SK-N-SH treated with all-trans-retinoic acid at 6 μM for 48 hours (cell line): ENCODE measurements around the gene COBL.

Experiments
- ATAC-seq: fragments of 200-7000 bp; cut with Tn5 transposase; 3 replicates; pipeline ENCODE4 v1.9.1; 2020; ENCODE audit warnings: mild to moderate bottlenecking, moderate library complexity
- ARNTL ChIP-seq: fragments of 450-650 bp; formaldehyde crosslinking; IDR thresholded peaks from 2 replicates; pipeline ENCODE4 v1.5.0; 2020; ENCODE audit warnings: low read depth, mild to moderate bottlenecking, moderate library complexity, borderline replicate concordance
- BACH2 ChIP-seq: fragments of 250-450 bp; sonication (Bioruptor Pico); IDR thresholded peaks from 2 replicates; pipeline ENCODE4 v1.9.0; 2021; ENCODE audit warnings: mild to moderate bottlenecking, borderline replicate concordance
- CSDC2 ChIP-seq: fragments of 250-450 bp; sonication (Bioruptor Pico); IDR thresholded peaks from 2 replicates; pipeline ENCODE4 v1.5.0; 2020; ENCODE audit warnings: mild to moderate bottlenecking, moderate library complexity
- ESRRG ChIP-seq: fragments of 250-450 bp; sonication (Bioruptor Pico); IDR thresholded peaks from 2 replicates; pipeline ENCODE4 v1.6.1; 2021; ENCODE audit warnings: mild to moderate bottlenecking
- GLIS3 ChIP-seq: fragments of 250-450 bp; sonication (Bioruptor Pico); IDR thresholded peaks from 2 replicates; pipeline ENCODE4 v1.5.0; 2020; ENCODE audit warnings: mild to moderate bottlenecking, moderate library complexity
- ISL1 ChIP-seq: fragments of 250-450 bp; sonication (Bioruptor Pico); IDR thresholded peaks from 2 replicates; pipeline ENCODE4 v2.1.2; 2022; ENCODE audit warnings: mild to moderate bottlenecking, moderate library complexity
- OSR1 ChIP-seq: fragments of 250-450 bp; sonication (Bioruptor Pico); IDR thresholded peaks from 2 replicates; pipeline ENCODE4 v1.8.0; 2022; ENCODE audit warnings: moderate library complexity, mild to moderate bottlenecking, inconsistent platforms
- SNAI2 ChIP-seq: fragments of 250-450 bp; sonication (Bioruptor Pico); IDR thresholded peaks from 2 replicates; pipeline ENCODE4 v1.5.0; 2020; ENCODE audit warnings: mild to moderate bottlenecking, moderate library complexity
- TCF4 ChIP-seq: fragments of 250-450 bp; sonication (Bioruptor Pico); IDR thresholded peaks from 2 replicates; pipeline ENCODE4 v1.8.0; 2021; ENCODE audit warnings: mild to moderate bottlenecking, moderate library complexity, borderline replicate concordance
- TOX ChIP-seq: fragments of 250-450 bp; sonication (Bioruptor Pico); IDR thresholded peaks from 2 replicates; pipeline ENCODE4 v1.8.0; 2021; ENCODE audit warnings: mild to moderate bottlenecking, moderate library complexity, borderline replicate concordance
- ZC3H10 ChIP-seq: fragments of 250-450 bp; sonication (Bioruptor Pico); IDR thresholded peaks from 2 replicates; pipeline ENCODE4 v1.5.1; 2021; ENCODE audit warnings: mild to moderate bottlenecking, moderate library complexity
- ZFP30 ChIP-seq: fragments of 450-650 bp; formaldehyde crosslinking; IDR thresholded peaks from 2 replicates; pipeline ENCODE4 v1.5.0; 2022; ENCODE audit warnings: mild to moderate bottlenecking, moderate library complexity
- ZNF565 ChIP-seq: fragments of 450-650 bp; formaldehyde crosslinking; conservative IDR thresholded peaks from 2 replicates; pipeline ENCODE4 v1.5.0; 2020; ENCODE audit warnings: low read depth, mild to moderate bottlenecking, moderate library complexity
- ZNF70 ChIP-seq: fragments of 450-650 bp; formaldehyde crosslinking; IDR thresholded peaks from 2 replicates; pipeline ENCODE4 v1.5.0; 2020; ENCODE audit warnings: mild to moderate bottlenecking, moderate library complexity
- ZNF8 ChIP-seq: fragments of 450-650 bp; formaldehyde crosslinking; IDR thresholded peaks from 2 replicates; pipeline ENCODE4 v1.5.0; 2020; ENCODE audit warnings: mild to moderate bottlenecking, moderate library complexity
- TF ChIP-seq, protein P1 (sequence below): fragments of 250-450 bp; sonication (Bioruptor Pico); IDR thresholded peaks from 2 replicates; pipeline ENCODE4 v1.5.0; 2020; ENCODE audit warnings: mild to moderate bottlenecking, moderate library complexity
- TF ChIP-seq, protein P2 (sequence below): fragments of 250-450 bp; sonication (Bioruptor Pico); IDR thresholded peaks from 2 replicates; pipeline ENCODE4 v1.8.0; 2021; ENCODE audit warnings: low read depth, mild to moderate bottlenecking, moderate library complexity, borderline replicate concordance
- TF ChIP-seq, protein P3 (sequence below): fragments of 250-450 bp; sonication (Bioruptor Pico); IDR thresholded peaks from 2 replicates; pipeline ENCODE4 v1.5.1; 2020; ENCODE audit warnings: low read depth, mild to moderate bottlenecking, moderate library complexity
- TF ChIP-seq, protein P4 (sequence below): fragments of 250-450 bp; sonication (Bioruptor Pico); IDR thresholded peaks from 2 replicates; pipeline ENCODE4 v1.8.0; 2020; ENCODE audit warnings: mild to moderate bottlenecking, moderate library complexity, borderline replicate concordance
- TF ChIP-seq, protein P5 (sequence below): fragments of 250-450 bp; sonication (Bioruptor Pico); IDR thresholded peaks from 2 replicates; pipeline ENCODE4 v1.5.1; 2021; ENCODE audit warnings: mild to moderate bottlenecking, moderate library complexity

The COBL gene

DNA sequence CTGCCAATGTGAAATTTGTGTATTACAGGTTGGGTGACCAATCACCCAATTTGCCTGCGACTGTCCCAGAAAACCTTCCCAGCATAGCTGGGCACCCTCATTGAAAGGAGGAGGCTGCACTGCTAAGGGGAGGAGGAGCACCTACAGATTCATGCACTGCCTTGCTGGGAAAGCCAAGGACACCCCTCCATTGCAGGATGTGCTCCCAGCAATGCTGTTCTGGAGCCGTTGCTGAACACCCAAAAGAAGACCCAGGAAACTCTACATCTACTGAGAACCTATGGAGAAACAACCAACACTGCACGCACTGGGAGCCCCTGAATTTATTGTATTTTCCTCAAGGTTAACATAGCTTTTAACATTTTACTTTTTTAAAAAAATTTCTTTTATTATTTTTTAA lies 295.7 kb downstream of the COBL start:
- TF ChIP-seq, protein P1, sequence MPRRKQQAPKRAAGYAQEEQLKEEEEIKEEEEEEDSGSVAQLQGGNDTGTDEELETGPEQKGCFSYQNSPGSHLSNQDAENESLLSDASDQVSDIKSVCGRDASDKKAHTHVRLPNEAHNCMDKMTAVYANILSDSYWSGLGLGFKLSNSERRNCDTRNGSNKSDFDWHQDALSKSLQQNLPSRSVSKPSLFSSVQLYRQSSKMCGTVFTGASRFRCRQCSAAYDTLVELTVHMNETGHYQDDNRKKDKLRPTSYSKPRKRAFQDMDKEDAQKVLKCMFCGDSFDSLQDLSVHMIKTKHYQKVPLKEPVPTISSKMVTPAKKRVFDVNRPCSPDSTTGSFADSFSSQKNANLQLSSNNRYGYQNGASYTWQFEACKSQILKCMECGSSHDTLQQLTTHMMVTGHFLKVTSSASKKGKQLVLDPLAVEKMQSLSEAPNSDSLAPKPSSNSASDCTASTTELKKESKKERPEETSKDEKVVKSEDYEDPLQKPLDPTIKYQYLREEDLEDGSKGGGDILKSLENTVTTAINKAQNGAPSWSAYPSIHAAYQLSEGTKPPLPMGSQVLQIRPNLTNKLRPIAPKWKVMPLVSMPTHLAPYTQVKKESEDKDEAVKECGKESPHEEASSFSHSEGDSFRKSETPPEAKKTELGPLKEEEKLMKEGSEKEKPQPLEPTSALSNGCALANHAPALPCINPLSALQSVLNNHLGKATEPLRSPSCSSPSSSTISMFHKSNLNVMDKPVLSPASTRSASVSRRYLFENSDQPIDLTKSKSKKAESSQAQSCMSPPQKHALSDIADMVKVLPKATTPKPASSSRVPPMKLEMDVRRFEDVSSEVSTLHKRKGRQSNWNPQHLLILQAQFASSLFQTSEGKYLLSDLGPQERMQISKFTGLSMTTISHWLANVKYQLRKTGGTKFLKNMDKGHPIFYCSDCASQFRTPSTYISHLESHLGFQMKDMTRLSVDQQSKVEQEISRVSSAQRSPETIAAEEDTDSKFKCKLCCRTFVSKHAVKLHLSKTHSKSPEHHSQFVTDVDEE (CRISPR knock-in tag) = no peak
- TF ChIP-seq, protein P2, sequence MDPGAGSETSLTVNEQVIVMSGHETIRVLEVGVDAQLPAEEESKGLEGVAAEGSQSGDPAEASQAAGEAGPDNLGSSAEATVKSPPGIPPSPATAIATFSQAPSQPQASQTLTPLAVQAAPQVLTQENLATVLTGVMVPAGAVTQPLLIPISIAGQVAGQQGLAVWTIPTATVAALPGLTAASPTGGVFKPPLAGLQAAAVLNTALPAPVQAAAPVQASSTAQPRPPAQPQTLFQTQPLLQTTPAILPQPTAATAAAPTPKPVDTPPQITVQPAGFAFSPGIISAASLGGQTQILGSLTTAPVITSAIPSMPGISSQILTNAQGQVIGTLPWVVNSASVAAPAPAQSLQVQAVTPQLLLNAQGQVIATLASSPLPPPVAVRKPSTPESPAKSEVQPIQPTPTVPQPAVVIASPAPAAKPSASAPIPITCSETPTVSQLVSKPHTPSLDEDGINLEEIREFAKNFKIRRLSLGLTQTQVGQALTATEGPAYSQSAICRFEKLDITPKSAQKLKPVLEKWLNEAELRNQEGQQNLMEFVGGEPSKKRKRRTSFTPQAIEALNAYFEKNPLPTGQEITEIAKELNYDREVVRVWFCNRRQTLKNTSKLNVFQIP (CRISPR knock-in tag) = no peak
- ATAC-seq = no peak

DNA sequence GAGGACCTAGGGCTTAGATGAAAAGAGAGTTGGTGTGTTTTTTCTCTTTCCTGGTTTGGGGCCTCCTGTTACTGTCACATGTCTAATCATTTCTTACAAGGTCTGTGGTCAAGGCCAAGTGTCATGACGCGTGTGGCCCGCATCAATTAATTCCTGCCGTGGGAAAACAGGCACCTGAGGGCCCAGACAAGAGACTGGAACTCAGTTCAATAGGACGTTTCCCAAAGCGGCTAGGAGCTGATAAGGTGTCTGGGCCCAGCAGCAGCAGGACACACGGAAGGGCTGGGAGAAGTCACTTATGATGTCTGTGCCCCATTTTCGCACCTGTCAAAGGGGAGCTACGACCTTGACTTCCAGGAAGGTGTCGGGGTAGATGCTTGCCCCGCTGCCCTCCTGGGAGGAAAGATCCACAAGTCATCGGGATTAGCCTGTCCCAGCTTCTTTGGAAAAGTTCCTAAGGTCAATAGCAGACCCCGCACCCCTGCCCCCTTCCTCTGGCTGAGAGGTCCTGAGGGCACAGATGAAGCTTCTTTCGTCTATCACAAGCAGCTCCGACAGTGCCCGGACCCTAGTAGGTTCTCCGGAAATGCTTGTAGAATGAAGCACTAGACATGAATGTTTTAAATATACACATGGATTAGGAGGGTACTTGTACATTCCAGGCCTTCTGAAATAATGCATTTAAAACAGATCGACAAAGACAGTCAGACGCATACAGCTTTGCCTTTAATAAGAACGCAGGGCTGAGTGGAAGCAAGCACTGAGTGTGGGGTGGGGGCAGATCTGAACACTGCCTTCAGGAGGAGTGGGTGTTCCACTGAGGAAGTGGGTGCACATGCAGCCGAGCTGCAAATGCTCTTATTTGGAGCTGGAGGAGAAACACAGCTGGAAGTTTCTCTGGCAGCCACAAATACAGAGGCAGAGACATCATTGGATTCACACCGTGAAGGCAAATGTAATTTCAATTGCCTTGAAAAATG lies 296.4 kb downstream of the COBL start:
- TF ChIP-seq ZNF8 (CRISPR knock-in tag) (no peak), ARNTL (CRISPR knock-in tag) (no peak), TCF4 (CRISPR knock-in tag) (no peak), CSDC2 (CRISPR knock-in tag) (no peak), GLIS3 (no peak), ZNF565 (CRISPR knock-in tag) (no peak), ESRRG (CRISPR knock-in tag) (no peak), BACH2 (no peak), SNAI2 (no peak), ZC3H10 (CRISPR knock-in tag) (no peak), ZFP30 (no peak), ISL1 (CRISPR knock-in tag) (no peak), OSR1 (no peak), ZNF70 (CRISPR knock-in tag) (no peak), TOX (no peak)
- TF ChIP-seq, protein P3, sequence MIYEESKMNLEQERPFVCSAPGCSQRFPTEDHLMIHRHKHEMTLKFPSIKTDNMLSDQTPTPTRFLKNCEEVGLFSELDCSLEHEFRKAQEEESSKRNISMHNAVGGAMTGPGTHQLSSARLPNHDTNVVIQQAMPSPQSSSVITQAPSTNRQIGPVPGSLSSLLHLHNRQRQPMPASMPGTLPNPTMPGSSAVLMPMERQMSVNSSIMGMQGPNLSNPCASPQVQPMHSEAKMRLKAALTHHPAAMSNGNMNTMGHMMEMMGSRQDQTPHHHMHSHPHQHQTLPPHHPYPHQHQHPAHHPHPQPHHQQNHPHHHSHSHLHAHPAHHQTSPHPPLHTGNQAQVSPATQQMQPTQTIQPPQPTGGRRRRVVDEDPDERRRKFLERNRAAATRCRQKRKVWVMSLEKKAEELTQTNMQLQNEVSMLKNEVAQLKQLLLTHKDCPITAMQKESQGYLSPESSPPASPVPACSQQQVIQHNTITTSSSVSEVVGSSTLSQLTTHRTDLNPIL = no peak
- TF ChIP-seq, protein P1 (CRISPR knock-in tag) = no peak
- TF ChIP-seq, protein P2 (CRISPR knock-in tag) = no peak
- TF ChIP-seq, protein P4, sequence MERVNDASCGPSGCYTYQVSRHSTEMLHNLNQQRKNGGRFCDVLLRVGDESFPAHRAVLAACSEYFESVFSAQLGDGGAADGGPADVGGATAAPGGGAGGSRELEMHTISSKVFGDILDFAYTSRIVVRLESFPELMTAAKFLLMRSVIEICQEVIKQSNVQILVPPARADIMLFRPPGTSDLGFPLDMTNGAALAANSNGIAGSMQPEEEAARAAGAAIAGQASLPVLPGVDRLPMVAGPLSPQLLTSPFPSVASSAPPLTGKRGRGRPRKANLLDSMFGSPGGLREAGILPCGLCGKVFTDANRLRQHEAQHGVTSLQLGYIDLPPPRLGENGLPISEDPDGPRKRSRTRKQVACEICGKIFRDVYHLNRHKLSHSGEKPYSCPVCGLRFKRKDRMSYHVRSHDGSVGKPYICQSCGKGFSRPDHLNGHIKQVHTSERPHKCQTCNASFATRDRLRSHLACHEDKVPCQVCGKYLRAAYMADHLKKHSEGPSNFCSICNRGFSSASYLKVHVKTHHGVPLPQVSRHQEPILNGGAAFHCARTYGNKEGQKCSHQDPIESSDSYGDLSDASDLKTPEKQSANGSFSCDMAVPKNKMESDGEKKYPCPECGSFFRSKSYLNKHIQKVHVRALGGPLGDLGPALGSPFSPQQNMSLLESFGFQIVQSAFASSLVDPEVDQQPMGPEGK (CRISPR knock-in tag) = no peak
- TF ChIP-seq, protein P5, sequence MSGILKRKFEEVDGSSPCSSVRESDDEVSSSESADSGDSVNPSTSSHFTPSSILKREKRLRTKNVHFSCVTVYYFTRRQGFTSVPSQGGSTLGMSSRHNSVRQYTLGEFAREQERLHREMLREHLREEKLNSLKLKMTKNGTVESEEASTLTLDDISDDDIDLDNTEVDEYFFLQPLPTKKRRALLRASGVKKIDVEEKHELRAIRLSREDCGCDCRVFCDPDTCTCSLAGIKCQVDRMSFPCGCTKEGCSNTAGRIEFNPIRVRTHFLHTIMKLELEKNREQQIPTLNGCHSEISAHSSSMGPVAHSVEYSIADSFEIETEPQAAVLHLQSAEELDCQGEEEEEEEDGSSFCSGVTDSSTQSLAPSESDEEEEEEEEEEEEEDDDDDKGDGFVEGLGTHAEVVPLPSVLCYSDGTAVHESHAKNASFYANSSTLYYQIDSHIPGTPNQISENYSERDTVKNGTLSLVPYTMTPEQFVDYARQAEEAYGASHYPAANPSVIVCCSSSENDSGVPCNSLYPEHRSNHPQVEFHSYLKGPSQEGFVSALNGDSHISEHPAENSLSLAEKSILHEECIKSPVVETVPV = no peak
- TF ChIP-seq, all 23 proteins: peak for 0
- no peak for ATAC-seq
